Measurements from ENCODE around the gene FAXC. TPM values are rescaled to one million over a fixed set of nuclear protein-coding genes. Genes with fewer than 3 reads are reported as not detected.
"Not testable (repeated sequence)": the region's sequence is repeated elsewhere in the genome, so short reads cannot be mapped to it uniquely, and the experiment has no call there.

The FAXC gene
- polyA plus RNA-seq, 4 donors, result 4.7 to 9.3 (median 5.6) TPM

GRCh38 chr6:99344289-99344688 is 5.2 kb downstream of the FAXC start:
- no peak for DNase-seq (ENCODE audit: low read depth in 4 of 4, low spot score in 3 of 4)

- no peak for DNase-seq (ENCODE audit: low read depth in 4 of 4, low spot score in 3 of 4)
Measured at GRCh38 chr6:99341862-99342455, 7.5 kb downstream of the FAXC start.

GRCh38 chr6:99338188-99338587 is 11.3 kb downstream of the FAXC start:
- DNase-seq (ENCODE audit: low read depth in 4 of 4, low spot score in 3 of 4), result no peak

- DNase-seq (ENCODE audit: low read depth in 4 of 4, low spot score in 3 of 4), result not testable (repeated sequence)
Measured at GRCh38 chr6:99335298-99335697, 14.2 kb downstream of the FAXC start.

- DNase-seq (ENCODE audit: low read depth in 4 of 4, low spot score in 3 of 4), result no peak
Measured at GRCh38 chr6:99334526-99335127, 14.8 kb downstream of the FAXC start.

- DNase-seq (ENCODE audit: low read depth in 4 of 4, low spot score in 3 of 4), result no peak
Measured at GRCh38 chr6:99333068-99333467, 16.4 kb downstream of the FAXC start.

DNA sequence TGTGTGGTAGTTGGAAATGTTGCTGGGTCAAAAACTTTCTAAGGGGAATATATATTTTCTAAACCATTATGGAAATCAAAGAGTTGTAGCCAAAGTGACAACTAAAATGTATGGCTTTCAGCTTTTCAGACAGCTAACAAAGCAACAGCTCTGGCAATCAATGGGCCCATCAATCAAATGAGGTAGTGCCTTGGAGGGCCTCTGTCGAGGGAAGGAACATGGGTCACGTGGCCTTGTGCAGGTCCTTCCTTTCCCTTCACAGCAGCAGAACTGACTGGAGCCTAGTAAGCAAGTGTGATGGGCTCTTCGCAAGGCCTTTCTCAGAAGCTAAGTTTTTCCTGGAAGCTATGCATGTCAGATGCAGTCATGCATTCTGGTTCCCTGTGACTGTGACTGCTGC is 17.9 kb downstream of the FAXC start:
- DNase-seq (ENCODE audit: low read depth in 4 of 4, low spot score in 3 of 4), result no peak

DNA sequence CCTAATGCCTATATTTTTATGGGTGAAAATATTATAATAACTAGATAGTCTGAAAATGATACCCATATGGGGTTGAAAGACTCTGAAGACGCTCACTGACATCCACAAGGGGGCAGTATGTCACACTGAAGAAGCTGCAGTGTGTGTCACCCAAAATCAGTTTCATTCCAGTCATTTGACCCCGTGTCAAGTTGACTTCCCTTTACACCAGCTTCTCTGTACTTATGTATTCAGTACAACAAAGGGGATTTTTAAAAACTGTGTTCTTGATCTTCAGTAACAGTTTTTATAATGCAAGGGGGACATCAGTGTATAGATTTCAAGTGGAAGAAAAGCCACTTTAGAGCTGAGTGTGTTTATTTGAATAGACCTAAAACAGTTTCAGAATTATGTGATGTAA is 19.3 kb downstream of the FAXC start:
- DNase-seq (ENCODE audit: low read depth in 4 of 4, low spot score in 3 of 4), result no peak

- no peak for DNase-seq (ENCODE audit: low read depth in 4 of 4, low spot score in 3 of 4)
Measured at GRCh38 chr6:99324996-99325395, 24.5 kb downstream of the FAXC start.

- DNase-seq (ENCODE audit: low read depth in 4 of 4, low spot score in 3 of 4), result no peak
Measured at GRCh38 chr6:99318566-99318965, 30.9 kb downstream of the FAXC start.

DNA sequence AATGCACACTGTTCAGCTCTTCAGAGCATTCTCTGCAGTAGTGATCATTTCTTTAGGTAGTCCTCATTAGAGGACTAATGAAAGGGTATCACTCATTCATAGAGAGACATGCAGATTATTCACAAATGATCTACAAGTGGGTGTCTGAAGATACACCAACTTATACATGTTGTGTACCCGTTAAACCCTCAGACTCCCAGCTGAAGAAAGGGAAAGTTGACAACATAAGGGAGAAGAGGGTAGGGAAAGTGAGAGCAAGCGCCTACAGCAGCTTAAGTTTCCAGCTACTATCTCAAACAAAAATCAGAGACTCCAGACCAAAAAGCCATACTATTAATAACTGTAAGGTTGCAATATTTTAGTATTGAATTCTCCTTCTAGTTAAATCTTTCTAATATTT is 37.1 kb downstream of the FAXC start:
- no peak for DNase-seq (ENCODE audit: low read depth in 4 of 4, low spot score in 3 of 4)

GRCh38 chr6:99310553-99310952 is 38.9 kb downstream of the FAXC start:
- no peak for DNase-seq (ENCODE audit: low read depth in 4 of 4, low spot score in 3 of 4)

- DNase-seq (ENCODE audit: low read depth in 4 of 4, low spot score in 3 of 4), result no peak
Measured at GRCh38 chr6:99309557-99309956, 39.9 kb downstream of the FAXC start.

GRCh38 chr6:99308788-99309187 is 40.7 kb downstream of the FAXC start:
- DNase-seq (ENCODE audit: low read depth in 4 of 4, low spot score in 3 of 4), result no peak

DNA sequence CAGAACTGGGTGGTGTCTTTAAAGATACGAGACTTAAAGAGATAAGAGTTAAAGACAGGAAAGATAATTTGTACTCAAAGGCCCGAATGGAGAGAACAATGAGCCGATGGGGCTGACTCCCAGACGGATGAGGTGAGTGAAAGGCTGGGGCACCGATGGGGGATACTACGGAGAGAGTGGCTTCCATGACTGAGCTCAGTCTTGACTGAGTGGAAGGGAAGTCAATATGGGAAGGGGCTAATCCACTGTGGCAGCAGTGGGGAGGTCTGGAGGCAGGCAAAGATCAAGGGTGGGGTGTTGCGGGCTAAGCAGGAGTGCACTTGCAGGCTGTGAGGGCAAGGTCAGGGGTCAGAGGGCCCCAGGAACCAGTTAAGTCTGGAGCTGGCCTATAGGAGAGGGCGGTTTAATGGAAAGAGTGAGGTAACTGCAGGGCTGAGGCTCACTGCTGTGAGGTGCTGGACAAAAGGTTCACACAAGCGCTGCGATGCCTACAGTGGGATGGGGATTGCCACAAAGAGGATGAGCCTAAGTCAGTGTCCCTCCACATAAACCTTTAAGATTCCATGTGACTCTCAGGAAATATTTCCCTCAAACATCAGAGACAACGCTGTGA is 42.1 kb downstream of the FAXC start:
- DNase-seq (ENCODE audit: low read depth in 4 of 4, low spot score in 3 of 4), result no peak

DNA sequence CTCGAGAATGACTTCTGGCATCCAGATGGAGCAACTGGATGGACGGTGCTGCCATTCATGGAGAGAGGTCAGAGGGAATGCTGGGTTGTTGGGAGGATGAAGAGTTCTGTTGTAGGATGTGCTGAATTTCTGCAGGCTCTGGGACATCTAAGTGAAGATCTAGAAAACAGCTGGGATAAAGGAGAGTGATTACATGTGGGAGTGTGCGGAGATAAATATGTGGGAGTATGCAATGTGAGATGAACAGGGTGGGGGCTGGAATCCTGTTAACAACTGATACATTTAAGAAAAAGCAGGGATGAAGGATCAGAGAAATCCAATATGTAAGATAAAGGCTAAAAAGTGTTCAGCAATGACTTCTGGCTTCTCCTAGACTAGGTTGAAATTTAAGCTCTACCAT is 43.1 kb downstream of the FAXC start:
- DNase-seq (ENCODE audit: low read depth in 4 of 4, low spot score in 3 of 4), result peak in 1 of 4 donors; percentile 24

GRCh38 chr6:99305021-99305554 is 44.4 kb downstream of the FAXC start:
- DNase-seq (ENCODE audit: low read depth in 4 of 4, low spot score in 3 of 4), result no peak

DNA sequence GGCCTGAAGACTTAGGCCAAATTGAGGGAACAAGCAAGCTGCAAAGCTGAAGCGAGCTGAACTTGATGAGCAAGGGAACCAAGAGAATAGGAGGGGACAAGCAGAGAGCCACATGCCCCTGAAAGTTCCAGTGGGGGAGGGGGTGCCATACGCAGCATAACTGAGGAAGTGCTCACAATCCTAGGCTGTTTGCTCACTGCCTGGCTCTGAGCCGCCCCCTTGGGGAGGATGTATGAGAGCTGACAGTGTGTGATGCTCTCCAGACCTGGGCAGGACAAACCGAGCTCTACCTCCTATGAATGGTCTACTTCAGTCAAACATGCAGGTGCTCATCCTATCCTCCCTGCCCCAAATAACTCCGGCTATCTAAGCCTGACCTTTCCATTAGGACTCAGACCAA is 52.1 kb downstream of the FAXC start:
- no peak for DNase-seq (ENCODE audit: low read depth in 4 of 4, low spot score in 3 of 4)

DNA sequence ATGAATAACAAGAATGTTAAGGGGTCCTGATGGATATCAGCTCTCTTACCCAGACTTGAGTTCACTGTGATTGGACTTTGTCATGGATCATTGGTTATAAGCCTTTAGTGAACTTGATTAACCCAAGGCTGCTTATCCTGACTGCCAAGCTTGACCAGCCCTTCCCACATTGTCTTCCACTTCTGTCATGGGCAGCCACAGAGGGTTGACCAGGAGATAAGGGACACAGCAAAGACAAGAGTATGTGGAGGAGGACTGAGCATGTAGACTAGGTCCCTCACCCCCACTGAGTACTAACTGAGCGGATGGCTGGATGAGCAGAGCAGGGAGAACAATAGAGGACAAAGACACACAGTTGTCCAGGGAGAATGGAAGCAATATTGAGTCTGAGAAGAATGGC is 52.5 kb downstream of the FAXC start:
- DNase-seq (ENCODE audit: low read depth in 4 of 4, low spot score in 3 of 4), result no peak

DNA sequence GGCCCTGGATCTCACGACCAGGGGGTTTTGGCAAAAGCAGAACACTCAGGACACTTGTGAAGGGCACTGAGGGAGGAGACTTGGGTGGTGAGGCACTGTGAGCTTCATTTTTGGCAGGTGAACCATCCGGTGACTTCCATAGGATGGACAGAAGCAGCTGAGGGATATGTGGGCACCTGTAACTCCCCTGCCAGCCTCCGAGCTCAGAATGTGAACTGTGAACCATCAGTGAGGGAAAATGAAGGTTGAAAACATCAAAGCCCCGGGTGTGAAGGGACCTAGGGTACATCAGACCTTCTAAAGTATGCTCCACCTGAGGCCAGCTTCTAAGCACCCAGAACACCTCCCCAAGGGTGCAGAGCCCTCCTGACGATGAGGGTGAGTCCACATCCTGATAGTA is 53.2 kb downstream of the FAXC start:
- DNase-seq (ENCODE audit: low read depth in 4 of 4, low spot score in 3 of 4), result no peak

DNA sequence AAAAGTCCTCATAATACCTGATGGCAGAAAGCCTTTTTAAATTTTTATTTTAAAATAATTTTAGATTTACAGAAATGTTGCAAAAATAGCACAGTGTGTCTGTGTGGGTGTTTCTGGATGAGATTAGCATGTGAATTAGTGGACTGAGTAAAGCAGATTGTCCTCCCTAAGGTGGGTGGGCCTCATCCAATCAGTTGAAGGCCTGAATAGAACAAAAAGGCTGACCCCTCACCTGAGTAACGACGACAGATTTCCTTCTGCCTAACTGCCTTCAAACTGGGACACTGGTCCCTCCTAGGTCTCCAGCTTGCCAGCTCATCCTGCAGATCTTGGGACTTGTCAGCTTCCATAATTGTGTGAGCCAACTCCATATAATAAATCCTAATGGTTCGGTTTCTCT is 54.2 kb downstream of the FAXC start:
- no peak for DNase-seq (ENCODE audit: low read depth in 4 of 4, low spot score in 3 of 4)

DNA sequence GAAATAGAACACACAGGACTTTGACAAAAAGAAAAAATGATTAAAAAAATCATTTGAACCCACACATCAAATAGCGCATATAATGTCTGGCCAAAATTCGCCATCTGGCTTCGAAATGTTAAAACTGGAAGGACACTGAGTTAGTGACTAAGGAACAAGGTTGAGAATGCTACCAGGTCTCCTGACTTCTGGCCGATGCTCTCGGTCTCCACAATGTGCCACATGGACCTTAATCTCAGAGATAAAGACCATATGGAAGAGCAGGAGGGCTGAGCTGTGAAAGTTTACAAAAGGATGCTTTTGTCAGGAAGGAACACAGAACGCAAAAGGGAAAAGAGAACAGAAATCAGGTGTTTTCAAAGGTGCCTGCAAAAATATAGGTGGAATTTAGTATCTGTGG is 54.7 kb downstream of the FAXC start:
- no peak for DNase-seq (ENCODE audit: low read depth in 4 of 4, low spot score in 3 of 4)

All from left renal pelvis (tissue), 4 donors.